DLD1 (cell line): ENCODE results near the gene NCR2.

Experiments used
- in situ Hi-C: cut with HindIII; loops from 2 replicates; pipeline ENCODE4 v1.10.0; 2017; ENCODE audit warnings: low sequenced_read_pairs

NCR2 gene

GRCh38 chr6:41396335-41396734 is 60.9 kb downstream of the NCR2 start:
- in situ Hi-C loops = no loop called here

- in situ Hi-C loops = no loop called here
These were observed 64.0 kb downstream of the NCR2 start for GRCh38 chr6:41399424-41399823.
